Stromal cell of bone marrow (primary cell): Measurements from ENCODE around the gene FBLL1.
A peak's percentile ranks its signal among the peaks of the same experiment; 100 is the strongest.
"Not testable (repeated sequence)": the region's sequence is repeated elsewhere in the genome, so short reads cannot be mapped to it uniquely, and the experiment has no call there.

ENCODE experiments used
- DNase-seq: peaks from one replicate; pipeline ENCODE4 v3.0.0-alpha.2; 2012; ENCODE audit warnings: low read depth

FBLL1 gene

GRCh38 chr5:168528521-168529373 lies at the start of gene FBLL1:
Gene FBLL1 (plus strand): TSS chr5:168529305. CDS start chr5:168529505, 200 bp downstream.
- no peak for DNase-seq

- DNase-seq = no peak
Measured at GRCh38 chr5:168480601-168481000, 48.5 kb upstream of the FBLL1 start.

GRCh38 chr5:168481330-168481788 lies 47.7 kb upstream of the FBLL1 start:
- DNase-seq = no peak

- no peak for DNase-seq
Measured at GRCh38 chr5:168482361-168482760, 46.7 kb upstream of the FBLL1 start.

GRCh38 chr5:168486136-168486879 lies 42.8 kb upstream of the FBLL1 start, which contains the start of gene RARS1:
Gene RARS1 (plus strand): TSS chr5:168486471. CDS start chr5:168486499, 28 bp downstream.
- DNase-seq = peak; percentile 89

GRCh38 chr5:168489059-168489458 lies 40.0 kb upstream of the FBLL1 start:
- DNase-seq = no peak

GRCh38 chr5:168494057-168494555 lies 35.0 kb upstream of the FBLL1 start:
- DNase-seq = no peak

- DNase-seq = no peak
Measured at GRCh38 chr5:168502563-168503237, 26.4 kb upstream of the FBLL1 start.

GRCh38 chr5:168513861-168514428 lies 15.2 kb upstream of the FBLL1 start:
- DNase-seq = no peak

GRCh38 chr5:168525856-168526255 lies 3.2 kb upstream of the FBLL1 start:
- no peak for DNase-seq

- no peak for DNase-seq
Measured at GRCh38 chr5:168527756-168528295, 1.3 kb upstream of the FBLL1 start.

- no peak for DNase-seq
Measured at GRCh38 chr5:168529374-168530234, 499 bp downstream of the FBLL1 start.

GRCh38 chr5:168530621-168531150 lies 1.6 kb downstream of the FBLL1 start:
- DNase-seq = no peak

GRCh38 chr5:168531191-168531590 lies 2.1 kb downstream of the FBLL1 start:
- no peak for DNase-seq

GRCh38 chr5:168531987-168532864 lies 3.1 kb downstream of the FBLL1 start:
- DNase-seq = no peak

GRCh38 chr5:168534351-168534750 lies 5.2 kb downstream of the FBLL1 start:
- DNase-seq = not testable (repeated sequence)

GRCh38 chr5:168537176-168537575 lies 8.1 kb downstream of the FBLL1 start:
- no peak for DNase-seq

- no peak for DNase-seq
Measured at GRCh38 chr5:168549554-168549953, 20.4 kb downstream of the FBLL1 start.

GRCh38 chr5:168550656-168551055 lies 21.6 kb downstream of the FBLL1 start:
- DNase-seq = no peak
